Brain pericyte (primary cell): ENCODE results near the gene L3MBTL4.
"Not testable (repeated sequence)": the region's sequence is repeated elsewhere in the genome, so short reads cannot be mapped to it uniquely, and the experiment has no call there.

Source experiments
- DNase-seq: peaks from one replicate; pipeline ENCODE4 v3.0.0-alpha.2; 2012; ENCODE audit warnings: low read depth, low spot score

Gene L3MBTL4

DNA sequence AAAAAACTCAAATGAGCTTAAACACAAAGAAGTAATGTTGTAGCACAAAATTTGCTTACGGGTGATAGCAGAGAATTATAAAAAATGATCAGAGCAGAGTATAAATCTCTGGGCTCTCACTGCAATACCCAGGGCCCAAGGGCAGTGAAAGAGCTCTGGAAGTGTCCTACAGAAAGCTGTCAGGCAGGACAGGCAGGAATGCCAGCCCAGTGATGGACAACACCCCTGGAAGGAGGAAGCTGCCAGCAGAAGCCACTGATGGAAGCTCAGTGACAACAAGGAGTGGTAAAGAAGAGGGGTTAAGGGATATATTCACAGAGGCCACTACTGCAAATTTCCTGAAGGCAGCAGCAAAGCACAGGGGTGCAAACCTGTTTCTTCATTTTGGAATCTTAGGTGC, 214.9 kb downstream of the L3MBTL4 start:
- no peak for DNase-seq

DNA sequence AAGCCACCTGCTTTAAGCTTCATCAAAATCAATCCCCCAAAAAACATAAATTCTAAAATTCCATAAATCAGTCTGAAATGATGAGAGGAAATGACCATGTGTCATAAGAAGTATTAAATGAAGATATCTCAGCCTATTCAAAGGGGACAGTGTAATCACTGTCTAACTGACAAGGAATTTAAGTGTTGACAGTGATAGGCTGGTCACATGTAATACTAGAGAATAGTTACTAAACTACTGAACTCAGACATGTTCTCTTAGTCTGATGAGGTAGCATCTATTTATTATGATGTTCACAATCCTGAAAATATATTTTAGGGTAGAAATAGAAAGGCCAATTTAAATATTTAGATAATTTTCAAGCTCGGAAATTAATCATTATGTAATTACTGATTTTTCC, 216.1 kb downstream of the L3MBTL4 start:
- no peak for DNase-seq

DNA sequence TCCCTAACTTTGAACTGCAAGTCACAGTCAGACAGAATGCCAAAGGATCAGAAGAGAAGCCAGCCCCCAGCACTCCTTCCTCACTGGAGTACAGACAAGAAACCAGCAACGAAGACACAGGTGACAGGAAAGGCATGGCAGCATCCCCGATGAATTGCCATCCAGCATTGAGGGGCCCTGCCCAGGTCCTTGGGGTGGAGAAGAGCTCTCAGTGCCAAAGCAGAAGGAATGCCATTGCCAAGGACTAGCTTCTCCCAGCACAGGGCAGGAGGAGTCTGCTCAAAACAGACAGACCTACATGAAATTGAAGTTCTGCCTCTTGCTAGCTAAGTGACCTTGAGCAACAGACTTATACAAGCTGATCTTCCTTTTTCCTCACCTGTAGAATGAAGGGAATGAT, 220.1 kb downstream of the L3MBTL4 start:
- DNase-seq, result no peak

DNA sequence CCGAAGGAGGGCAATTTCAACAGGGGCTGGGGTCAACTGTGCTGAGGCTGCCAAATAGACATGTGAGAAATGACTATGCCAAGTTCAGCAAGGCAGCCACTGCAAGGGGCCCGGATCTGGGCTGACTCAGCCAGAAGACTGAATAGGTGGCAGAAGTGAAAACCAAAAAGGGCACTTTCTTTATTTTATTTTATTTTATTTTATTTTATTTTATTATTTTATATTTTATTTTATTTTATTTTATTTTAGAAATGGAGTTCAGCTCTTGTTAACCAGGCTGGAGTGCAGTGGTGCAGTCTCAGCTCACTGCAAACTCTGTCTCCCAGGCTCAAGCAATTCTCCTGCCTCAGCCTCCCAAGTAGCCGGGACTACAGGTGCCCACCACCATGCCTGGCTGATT, 228.9 kb downstream of the L3MBTL4 start:
- not testable (repeated sequence) for DNase-seq

DNA sequence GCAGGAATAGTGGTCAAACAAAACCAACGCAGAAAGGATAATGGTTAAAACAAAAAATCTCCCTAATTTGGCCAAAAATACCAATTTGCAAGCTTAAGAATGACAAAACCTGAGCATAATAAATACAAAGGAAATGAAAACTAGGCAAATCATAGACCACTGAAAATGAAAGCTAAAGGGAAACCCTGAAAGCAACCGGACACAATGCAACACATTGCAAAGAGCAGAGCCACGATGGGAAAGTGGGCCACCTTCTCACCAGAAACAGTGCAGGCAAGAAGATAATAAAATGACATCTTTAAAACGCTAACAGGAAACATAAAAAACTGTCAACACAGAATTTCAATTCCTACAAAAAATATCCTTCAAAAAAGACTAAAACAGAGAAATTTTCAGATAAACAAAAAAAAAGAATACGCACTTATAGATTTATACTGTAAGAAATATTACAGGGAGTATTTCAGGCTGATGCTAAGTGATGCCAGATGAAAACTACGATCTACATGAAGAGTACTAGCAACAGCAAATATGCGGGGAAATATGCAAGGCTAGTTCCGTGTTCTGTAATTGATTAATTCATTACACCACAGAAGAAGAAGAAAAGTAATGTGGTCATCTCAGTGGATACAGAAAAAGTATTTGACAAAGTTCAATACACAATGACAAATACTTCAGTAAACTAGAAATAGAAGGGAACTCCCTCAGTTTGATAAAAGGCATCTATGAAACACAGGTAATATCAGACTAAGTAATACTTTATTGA, 239.5 kb downstream of the L3MBTL4 start:
- DNase-seq, result no peak

DNA sequence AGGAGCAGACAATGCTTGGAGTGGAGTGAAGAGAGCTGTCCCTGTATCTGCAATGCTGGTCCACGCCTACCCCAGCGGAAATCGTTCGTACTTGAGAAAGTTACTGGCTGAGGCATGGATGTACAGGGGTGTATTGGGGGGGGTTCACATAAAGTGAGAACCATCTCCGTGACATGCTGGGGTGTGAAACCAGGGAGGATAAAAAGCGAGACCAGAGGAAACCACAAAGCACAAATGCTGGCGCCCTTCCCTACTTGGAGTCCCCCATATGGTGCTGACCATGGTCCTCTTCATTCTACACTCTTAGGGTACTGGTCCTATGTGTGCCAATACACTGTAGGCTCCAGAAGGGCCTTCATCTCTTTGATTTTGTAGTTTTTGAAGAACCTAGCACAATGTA, 244.1 kb downstream of the L3MBTL4 start:
- DNase-seq, result no peak

DNA sequence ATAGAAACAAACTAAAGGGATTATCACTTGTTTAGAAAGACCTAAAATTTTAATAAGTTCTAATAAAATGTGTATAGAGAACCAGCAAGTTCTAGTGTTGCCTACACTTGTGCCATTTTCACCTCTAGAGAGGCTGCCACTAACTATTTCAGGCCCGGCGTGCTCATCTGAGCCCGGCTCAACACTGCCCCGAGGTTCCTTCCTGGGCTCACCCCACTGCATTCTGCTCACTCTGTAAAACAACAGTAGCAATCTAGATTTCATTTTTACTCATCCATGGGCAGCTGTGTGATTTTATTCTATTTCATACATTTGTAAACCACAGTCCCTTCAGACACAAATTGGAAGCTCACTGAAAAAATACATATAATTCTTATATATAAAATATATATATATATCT, 253.2 kb downstream of the L3MBTL4 start:
- no peak for DNase-seq

DNA sequence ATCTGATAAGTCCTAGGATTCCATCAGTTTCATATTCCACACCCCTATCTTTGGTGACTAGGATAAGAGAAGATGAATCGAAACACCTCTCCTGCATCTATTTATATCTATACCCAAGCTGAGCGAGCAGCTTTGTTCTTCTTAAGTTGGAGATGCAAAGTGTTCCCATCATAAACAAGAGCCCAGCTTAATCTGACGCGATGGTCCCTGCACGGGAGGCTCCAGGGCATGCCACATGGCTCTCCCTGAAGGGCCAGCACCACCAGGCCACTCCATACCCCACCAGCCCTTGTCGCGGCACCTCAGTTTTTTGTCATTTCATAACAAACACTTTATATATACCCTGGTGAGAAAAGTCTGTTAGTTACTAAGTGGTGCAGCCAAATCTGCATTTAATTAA, 255.3 kb downstream of the L3MBTL4 start:
- no peak for DNase-seq

DNA sequence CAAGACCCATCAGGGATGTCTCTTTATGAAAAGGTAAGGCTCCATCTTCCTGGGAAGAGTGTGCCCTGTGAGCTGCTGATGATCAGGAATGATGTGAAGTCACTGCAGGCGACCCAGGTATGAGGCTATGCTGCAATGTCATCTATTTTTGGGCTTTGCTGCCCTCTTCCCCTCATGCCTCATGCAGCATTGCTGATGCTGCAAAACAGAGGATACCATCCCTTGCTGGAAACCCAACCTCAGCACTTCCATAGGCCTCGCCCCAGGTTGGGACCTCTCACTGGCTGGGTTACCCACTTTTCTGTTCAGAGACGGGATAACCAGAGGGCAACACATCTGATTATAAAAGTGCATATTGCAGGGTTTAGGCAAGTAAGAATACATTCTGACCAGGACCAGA, 255.8 kb downstream of the L3MBTL4 start:
- no peak for DNase-seq

DNA sequence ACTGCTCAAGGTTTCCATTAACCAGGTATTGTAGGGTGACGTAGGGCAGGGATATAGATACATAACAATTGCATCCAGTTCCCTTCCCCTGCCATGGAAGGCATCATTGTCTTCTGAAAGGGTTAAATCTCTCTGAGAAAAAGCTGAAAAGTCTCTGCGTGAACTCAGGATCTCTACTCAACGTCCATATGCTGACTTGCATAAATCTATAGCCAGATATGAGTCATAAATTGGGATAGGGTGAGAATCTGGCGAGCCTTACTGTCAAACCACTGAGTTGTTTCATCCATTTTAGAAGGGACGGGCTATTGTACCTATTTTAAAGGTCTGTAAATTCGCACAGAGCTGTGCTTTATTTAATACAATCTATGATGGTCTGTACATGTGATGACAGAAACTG, 258.3 kb downstream of the L3MBTL4 start:
- no peak for DNase-seq

DNA sequence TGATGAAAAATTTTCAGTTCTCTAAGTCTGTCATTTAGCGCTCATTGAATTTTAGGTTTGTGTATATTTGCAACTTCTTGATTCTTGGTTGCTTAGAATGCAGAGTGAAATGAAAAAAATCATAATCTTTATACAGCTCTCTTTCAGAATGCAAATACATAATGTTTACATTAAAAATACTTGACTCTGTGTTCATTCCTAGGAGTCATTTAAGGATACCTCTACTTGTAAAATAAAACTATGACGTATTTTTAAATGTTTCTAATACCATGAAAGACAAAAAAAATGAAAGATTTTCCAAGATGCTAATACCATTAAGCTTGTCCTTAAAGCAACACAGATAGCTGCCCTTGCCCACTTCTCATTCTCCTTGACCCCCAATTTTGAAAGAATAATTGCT, 259.0 kb downstream of the L3MBTL4 start:
- no peak for DNase-seq

DNA sequence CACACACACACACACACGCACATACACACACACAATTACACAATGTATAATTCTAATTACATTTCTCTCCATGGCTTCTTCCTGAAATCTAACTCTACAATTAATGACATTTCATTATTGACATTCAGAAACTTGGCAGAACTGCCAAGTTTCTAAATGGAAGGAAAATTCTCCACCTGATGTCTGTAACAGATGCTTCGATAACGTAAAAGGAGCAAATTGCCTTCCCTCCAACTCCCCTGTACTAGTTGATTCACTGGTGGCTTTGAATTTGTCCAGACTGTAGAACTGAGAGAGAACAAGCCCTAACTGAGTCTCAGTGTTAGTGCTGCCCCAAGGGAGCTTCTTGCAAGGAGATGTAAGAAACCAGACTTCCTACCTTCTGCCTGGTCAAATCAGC, 264.3 kb downstream of the L3MBTL4 start:
- no peak for DNase-seq

DNA sequence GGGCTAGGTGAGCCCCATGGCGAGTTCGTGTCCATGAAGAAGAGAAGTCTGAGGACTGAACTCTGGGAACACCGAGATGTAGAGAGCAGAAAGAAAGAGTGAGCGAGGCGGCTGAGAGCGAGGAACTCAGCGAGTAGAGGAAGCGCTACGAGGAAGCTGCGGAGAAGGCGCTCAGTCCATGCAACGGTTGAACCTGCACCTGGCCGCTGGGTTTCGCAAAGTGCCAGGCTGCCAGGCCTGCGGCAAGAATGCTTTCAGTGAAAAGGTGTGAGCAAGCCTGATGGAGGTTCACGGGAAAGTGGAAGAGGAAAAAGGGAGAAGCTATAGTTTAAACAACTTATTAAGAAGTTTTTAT, 268.4 kb downstream of the L3MBTL4 start:
- no peak for DNase-seq

DNA sequence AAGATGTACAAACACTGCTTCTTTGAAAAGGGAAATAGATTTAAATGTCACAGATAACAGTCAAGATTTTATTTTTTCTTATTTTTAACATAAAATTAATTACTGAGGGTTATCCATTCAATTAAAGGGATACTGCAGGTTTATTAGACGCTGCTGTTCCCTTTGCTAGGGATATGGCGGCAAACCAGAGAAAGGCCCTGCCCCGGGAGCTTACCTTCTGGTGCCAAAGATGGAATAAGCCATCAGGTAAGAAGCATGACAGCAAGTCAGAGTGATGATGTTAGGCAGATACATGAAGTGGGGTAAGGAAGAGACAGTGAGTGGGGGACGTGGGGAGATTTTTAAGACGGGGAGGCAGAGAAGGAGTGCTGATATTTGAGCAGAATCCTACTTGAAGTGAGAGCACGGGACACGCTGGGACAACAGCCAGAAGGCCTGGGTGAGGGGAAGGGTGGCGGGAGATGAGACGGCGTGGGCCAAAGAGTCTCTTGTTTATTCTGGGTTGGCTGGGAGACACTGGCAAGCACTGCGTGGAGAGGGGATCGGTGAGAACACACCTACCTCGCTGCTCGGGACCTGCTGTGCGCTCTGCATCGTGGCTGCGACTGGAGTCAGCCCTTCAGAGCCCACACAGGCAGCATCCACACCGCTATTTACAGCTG, 268.9 kb downstream of the L3MBTL4 start:
- no peak for DNase-seq

DNA sequence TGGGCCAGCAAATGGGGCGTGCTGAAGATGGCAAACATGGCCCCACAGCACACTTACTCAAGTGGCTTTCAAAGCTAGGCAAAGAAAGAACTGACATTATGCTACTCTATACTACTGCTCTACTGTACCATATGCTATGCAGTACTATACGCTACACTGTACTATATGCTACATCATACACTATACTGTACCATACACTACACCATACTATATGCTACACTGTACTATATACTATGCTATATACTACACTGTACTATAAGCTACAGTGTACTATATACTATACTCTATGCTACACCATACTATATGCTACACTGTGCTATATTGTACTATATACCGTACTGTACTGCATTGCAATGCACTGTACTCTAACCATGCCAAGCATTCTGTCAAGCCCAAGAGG, 275.7 kb downstream of the L3MBTL4 start:
- DNase-seq, result no peak

DNA sequence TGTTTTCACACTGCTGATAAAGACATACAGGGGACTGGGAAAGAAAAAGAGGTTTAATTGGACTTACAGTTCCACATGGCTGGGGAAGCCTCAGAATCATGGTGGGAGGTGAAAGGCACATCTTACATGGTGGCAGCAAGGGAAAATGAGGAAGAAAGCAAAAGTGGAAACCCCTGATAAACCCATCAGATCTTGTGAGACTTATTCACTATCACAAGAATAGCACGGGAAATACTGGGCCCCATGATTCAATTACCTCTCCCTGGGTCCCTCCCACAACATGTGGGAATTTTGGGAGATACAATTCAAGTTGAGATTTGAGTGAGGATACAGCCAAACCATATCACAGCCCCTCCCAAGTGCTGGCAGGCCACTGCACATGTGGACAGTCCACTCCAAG, 278.8 kb downstream of the L3MBTL4 start:
- DNase-seq, result not testable (repeated sequence)

DNA sequence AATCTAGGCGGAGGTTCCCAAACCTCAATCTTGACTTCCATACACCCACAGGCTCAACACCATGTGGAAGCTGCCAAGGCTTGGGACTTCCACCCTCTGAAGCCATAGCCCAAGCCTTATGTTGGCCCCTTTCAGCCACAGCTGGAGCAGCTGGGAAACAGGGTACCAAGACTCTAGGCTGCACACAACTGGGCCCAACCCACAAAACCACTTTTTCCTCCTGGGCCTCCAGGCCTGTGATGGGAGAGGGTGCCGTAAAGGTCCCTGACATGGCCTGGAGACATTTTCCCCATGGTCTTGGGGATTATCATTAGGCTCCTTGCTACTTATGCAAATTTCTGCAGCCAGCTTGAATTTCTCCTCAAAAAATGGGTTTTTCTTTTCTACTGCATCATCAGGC, 279.7 kb downstream of the L3MBTL4 start:
- DNase-seq, result not testable (repeated sequence)

DNA sequence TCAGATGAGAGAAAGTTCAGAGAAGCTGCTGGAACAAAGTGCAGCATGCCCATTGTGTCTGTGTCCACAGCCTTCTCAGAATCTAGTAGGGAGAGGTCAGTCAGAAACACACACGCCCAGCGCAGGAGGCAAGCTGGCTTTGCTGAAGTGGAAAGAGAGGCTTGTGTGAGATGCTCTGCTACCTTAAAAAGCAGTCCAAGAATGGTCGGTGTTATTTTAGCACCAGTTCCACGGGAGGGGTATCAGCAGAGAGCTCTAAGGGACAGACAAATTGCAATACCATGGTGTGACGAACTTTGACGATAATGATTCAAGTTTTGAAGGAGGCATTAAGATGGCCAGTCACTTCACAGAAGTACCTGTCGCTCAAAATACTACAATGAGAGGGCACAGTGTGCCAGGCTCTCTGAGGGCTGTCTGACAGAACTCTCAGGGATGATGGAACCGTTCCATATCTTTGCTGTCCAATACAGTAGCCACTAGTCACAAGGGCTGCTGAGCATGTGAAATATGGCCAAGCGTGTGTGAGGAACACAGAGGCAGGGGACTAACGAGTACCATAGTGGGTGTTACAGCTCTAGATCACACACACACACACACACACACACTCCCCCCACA, 281.9 kb downstream of the L3MBTL4 start:
- no peak for DNase-seq

DNA sequence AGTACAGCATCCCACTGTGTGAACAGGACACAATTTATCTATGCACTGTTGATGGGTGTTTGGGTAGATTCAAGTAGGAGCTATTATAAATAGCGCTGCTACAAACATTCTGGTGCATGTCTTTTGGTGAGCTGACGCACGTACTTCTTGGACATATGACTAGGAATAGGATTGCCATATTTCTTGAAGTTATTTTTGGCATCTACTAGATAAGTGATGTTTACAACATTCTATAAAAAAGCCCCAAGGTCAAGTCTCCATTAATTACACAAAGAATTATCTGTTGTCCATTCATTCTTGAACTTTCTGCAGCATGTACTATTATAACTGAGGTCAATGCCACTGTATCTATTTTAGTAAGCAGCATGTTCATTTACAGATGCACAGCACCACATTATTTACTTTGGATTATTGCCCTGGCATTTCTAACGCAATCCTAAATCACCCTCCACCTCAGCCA, 293.9 kb downstream of the L3MBTL4 start:
- DNase-seq, result no peak

DNA sequence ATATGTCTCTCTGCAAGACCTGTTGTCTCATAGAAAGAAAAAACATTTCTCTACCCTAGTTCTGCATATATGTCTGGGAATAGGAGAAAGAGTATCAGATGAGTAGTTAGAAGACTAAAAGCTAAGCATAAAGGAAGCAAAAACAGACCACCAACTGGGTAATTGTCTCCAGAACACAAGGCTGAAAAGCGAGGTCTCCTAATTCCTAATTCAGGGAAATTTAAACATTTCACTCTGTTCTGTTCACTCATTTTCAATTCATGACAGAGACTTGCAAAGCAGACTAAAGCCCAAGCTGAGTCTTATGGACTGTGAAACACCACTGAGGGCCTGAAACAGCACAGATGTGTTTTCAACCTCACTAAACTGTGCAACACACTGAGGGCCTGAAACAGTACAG, 294.9 kb downstream of the L3MBTL4 start:
- no peak for DNase-seq

DNA sequence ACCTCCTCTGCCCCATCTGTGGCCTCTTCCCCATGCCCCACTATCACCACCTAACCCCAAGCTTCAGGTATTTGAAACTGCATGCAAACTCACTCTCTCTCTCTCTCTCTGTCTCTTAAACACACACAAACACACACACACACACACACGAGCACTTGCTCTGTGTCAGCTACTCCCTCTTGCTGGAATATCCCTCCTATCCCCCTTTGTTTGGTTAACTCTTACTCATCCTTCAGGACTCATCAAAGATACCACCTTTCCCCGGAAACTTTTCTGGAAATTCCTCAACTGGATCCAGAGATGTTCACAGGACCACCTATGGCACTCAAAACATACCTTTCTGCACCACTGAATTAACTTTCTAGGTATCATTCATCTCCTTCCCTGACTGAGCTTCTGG, 296.6 kb downstream of the L3MBTL4 start:
- DNase-seq, result no peak

DNA sequence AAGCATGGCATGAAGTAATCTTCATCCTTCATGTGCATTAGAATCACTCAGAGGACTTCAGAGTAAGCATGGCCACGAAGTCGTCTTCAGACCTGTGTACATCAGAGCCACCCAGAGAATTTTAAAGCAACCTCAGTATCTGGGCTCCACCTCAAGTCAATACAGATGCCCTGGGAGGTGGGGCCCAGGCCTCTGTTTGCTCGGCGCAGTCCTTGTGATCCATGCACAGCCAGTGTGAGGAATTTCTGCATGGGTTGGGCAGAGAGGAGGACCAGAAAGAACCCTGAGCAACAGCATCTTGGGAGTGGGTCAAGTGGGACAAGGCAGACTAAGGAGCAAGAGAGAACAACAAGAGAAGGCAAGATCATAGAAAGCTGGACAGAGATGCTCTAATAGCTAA, 299.0 kb downstream of the L3MBTL4 start:
- DNase-seq, result no peak

DNA sequence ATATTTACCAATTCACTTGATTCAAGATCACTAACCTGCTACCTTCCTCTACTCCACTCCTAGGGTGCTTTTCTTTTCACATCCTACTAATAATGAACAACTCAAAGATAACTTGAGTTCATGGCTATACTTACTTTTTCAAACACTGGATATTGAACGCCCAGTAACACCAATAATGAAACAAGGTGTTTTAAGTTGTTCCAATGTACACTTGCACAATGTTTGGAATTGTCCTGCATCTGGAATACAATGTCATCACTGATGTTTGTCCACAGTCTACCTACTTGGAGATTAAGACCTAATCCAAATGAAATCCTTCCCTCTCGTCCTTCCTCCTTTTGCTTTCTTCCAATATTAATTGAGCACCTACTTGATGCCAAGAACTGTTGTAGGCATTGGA, 301.1 kb downstream of the L3MBTL4 start:
- no peak for DNase-seq
